ENCODE results near the gene FLRT1.

FLRT1 gene

DNA sequence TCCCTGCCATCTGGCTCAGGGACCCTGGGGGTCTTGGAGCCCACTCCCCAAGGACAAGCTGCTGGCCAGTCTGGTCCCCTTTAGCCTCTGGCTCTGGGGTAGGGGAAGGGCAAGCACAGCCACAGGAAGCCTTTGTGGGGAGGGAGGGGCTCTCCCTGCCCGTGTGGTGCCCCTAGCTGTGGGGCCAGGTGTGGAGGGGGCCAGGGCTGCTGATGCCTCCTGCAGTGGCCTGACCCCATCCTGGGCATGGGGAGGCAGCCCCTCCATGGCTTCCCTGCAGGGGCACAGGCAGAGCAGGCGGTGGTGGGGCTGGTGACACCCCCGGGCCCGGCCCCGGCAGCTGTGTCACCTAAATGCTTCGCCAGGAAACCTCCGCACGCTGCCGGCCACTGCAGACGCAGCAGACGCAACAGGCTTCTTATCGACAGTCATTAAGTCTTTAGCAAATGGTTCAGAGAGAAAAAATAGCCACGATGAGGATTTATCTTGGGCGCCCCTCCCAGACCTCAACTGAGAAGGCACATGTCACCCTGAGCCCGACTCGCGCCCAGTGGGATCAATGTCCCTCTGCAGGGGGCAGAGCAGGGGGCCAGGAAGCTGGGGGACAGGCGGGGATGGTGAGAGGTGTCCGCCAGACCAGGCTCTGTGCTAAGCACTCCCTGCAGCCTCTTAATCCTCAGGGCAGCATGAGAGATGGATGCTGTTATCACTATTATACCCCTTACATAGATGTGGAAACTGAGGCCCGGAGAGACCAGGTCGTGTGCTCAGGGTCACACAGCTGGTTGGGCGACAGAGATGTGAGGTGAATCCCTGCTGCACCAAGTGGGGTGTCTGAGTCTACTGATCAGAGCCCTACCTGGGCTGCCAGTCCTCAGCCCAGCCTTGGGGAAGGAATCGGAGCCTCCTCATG is 33.9 kb downstream of the FLRT1 start:
- DNase-seq = no peak

- DNase-seq = no peak
These were observed 34.6 kb downstream of the FLRT1 start for GRCh38 chr11:64070314-64070681.

- no peak for DNase-seq
These were observed 36.1 kb downstream of the FLRT1 start for GRCh38 chr11:64071849-64072248.

GRCh38 chr11:64072403-64072802 is 36.7 kb downstream of the FLRT1 start:
- no peak for DNase-seq

DNA sequence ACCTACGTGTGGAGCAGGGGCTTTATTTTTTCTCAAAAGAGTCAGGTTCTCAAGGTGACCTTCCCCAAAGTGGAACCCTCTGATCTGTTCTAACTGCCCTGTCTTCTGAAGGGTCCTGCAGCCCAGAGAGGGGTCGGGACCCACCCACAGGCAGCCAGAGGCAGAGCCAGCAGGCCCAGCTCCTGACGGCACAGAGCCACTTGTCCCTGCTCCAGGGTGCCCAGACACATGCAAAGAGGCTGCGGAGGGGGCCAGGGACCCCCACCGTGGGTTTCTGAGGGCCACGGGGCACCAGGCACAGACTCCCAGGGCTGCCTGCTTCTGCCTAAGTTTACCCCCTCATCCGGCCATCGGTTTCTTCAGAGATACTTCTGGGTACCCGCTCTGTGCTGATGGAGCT is 37.1 kb downstream of the FLRT1 start:
- DNase-seq = no peak

- no peak for DNase-seq
These were observed 37.8 kb downstream of the FLRT1 start for GRCh38 chr11:64073542-64073941.

GRCh38 chr11:64074239-64074638 is 38.5 kb downstream of the FLRT1 start:
- peak; percentile 20 for DNase-seq

GRCh38 chr11:64076758-64077157 is 41.0 kb downstream of the FLRT1 start:
- DNase-seq = no peak

DNA sequence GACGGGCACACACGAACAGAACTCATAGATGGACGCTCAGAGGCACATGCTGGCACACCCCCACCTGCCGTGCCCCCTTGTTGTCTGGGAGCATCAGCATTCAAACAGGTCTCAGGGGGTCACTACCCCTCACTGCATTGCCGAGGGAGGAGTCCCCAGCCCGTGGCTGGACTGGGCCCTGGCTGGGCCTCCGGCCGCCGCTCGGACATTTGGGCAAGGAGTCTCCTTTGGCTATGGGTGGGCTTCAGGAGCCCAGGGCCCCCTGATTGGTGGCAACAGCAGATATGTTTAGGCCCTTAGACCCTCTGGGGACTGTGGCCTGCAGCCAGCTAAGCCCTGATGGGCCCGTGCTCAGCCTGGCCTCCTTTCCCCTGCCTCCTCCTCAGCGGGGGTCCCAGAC is 41.9 kb downstream of the FLRT1 start:
- DNase-seq = no peak

GRCh38 chr11:64078284-64078683 is 42.6 kb downstream of the FLRT1 start:
- no peak for DNase-seq

DNA sequence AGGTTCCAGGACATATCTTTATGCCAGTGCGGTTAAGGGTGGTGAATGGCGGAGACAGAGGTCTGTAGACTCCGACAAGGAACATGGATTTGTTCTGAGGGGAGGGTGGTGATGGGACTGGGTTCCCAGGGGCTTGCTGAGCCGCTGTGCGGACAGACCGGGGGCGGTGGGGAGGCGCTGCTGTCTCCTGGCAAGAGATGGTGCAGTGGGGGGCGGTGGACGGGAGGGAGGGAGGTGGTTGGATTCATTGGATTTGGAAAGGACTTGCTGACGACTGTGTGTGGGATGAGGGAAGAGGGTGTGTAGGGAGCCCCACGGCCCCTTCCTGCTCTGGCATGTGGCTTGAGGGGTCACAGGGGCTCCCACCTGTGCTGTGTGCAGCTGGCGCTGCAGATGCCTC is 43.2 kb downstream of the FLRT1 start:
- no peak for DNase-seq

- no peak for DNase-seq
These were observed 44.7 kb downstream of the FLRT1 start for GRCh38 chr11:64080390-64080789.

- no peak for DNase-seq
These were observed 46.2 kb downstream of the FLRT1 start for GRCh38 chr11:64081745-64082442.

DNA sequence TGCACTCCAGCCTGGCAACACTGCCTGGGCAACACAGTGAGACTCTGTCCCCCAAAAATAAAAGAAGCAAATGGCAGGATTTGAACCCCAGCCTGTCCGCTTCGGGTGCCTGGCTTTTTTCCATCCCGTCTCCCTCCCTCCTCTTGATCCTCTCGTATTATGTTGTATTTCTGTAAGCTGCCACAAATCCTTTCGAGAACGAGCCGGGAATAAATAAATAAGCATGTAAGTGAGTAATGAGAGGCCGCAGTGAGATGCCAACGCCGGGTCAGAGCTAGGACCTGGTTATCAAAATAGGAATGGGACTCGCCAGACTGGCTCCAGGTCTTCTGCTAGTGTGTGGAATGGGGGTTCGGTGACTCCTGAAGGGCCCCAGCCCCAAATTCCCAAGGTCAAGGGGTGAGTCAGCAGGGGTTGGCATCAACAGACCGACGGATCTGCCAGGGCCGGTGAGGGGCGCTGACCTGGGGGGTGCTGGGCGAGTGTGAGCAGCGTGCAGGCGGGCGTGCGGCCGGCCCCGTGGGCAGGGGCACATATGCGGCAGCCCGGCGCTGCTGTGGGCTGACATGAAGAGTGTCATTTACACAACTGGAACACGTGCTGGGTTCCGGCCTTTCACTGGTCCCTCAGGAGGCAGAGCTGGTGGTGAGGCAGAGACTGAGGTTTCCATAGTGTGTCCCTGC is 47.8 kb downstream of the FLRT1 start:
- no peak for DNase-seq

DNA sequence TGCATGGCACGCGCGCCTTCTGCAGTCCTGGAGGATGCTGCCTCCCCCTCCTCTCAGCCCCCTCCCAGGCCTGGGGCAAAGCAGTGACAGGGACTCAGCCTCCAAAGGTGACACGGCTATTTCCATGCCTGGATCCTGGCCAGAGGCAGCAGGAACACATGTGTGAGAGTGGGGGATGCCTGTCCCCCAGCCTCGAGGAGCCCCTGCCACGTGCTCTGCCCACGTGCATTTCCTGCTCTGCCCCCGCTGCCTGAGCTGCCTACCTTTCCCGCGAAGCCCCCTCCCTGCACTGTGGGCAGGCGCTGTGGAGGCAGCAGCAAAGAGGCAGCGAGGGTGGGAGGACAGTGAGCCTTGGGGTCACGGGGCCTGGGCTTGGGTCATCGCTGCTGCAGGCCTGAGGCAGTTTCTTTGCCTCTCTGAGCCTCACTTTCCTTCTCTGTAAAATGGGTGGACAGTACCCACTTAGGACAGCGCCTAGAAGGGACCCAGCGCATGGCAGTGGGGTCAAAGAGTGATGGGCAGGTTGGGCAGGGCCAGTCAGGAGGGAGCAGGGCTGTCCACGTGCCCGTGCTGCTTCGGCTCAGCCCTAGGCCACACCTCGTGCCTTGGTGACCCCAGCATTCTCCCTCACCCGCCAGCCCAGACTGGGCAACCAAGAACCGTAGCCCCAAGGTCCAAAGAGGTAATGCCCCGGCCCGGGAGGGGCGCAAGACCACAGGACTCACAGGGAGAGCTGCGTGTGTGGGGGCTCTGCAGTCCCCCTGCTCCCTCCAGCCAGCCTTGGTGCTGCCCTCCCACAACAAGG is 48.6 kb downstream of the FLRT1 start:
- no peak for DNase-seq

DNA sequence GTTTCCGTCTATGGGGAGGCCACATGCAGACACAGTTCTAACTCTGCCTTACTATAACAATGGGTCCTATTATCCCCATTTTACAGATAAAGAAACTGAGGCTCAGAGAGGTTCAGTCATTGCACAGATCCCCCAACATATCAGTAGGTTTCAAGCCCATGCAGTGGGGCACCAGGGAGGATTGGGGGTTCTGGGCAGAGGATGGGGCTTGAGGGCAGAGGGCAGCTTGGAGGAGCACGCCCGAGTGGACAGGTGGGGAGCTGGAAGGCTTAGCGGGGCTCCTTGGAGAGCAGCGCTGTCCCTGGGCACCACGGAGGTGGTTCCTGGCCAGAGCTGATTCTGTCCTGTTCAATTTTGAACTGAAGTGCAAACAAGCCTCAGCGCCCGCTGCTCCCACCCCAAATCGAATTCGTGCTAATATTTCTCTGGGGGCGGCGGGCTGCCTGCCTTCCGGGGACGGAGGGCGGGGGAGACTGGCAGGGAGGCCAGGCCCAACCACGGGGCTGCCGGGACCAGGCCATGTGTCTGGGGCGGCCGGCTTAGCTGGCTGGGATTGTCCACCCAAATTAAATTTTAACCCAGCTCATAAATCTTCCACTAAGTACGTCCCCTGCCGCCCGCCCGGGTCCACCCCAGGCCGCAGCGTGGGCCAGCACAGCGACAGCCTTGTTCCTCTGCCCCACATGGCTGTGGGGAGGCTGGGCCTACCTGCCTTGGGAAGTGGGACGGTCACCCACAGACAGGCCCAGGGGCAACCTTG is 49.4 kb downstream of the FLRT1 start:
- no peak for DNase-seq

Data from stimulated activated CD4-positive, alpha-beta T cell treated with anti-CD3 and anti-CD28 coated beads, Interleukin-4, amount 100 ng/mL, for 24 hours (primary cell).